ENCODE measurements around the gene BRIP1.

The BRIP1 gene

DNA sequence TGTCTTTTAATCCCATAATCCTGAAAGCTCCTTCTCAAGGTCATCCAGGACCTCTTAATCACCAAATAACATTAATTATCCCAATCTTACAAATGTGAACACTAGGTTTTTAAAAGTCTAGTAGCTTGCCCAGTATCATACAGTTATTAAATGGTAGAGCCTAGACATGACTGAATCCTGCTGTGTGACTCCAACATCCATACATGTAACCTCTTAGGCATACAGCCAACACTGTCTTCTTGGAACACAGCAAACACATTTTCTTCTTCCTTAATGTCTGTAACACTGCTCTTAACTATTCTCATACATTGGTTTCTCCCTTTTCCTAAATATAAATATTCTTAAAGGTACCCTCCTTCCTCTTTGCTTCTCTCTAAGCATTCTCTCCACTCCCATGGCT, 13.7 kb downstream of the BRIP1 start:
- TF ChIP-seq, protein P1, sequence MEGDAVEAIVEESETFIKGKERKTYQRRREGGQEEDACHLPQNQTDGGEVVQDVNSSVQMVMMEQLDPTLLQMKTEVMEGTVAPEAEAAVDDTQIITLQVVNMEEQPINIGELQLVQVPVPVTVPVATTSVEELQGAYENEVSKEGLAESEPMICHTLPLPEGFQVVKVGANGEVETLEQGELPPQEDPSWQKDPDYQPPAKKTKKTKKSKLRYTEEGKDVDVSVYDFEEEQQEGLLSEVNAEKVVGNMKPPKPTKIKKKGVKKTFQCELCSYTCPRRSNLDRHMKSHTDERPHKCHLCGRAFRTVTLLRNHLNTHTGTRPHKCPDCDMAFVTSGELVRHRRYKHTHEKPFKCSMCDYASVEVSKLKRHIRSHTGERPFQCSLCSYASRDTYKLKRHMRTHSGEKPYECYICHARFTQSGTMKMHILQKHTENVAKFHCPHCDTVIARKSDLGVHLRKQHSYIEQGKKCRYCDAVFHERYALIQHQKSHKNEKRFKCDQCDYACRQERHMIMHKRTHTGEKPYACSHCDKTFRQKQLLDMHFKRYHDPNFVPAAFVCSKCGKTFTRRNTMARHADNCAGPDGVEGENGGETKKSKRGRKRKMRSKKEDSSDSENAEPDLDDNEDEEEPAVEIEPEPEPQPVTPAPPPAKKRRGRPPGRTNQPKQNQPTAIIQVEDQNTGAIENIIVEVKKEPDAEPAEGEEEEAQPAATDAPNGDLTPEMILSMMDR (IDR thresholded peaks at IDR 0.05; ENCODE audit: control extremely low read depth, extremely low read depth, low read depth, missing control alignments), result no peak
- ChIA-PET CTCF (interaction anchor here (1.0 to 1.6 kb wide), 3 partner anchors 12 to 260 kb away, joined by 3 to 6 read pairs (median 4); no protein-coding TSS in a partner anchor), POLR2A (no interaction called here)
- no peak for DNase-seq (ENCODE audit: extremely low spot score)

DNA sequence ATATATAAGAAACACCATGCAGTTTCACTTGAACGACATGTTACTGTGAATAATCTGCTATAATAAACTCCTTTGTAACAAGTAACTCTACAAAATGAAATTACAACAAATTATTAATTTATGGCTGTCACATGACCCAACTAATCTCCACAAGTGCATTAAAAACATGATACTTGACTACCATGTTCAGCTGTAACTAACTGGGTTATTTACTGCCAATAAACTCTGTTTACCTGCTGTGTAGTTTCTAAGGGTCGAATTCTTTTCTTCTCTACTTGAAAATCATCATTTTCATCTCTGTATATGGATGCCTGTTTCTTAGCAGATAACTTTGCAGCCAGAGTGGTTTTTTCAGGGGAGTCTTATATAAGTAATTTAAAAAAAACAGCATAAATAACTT, 14.4 kb downstream of the BRIP1 start:
- ChIA-PET POLR2A (no interaction called here), CTCF (interaction anchor here (1.0 to 1.2 kb wide), 2 partner anchors 13 to 214 kb away, joined by 3 to 4 read pairs; no protein-coding TSS in a partner anchor)
- DNase-seq (ENCODE audit: extremely low spot score), result no peak
- TF ChIP-seq, protein P1 (IDR thresholded peaks at IDR 0.05; ENCODE audit: control extremely low read depth, extremely low read depth, low read depth, missing control alignments), result no peak

DNA sequence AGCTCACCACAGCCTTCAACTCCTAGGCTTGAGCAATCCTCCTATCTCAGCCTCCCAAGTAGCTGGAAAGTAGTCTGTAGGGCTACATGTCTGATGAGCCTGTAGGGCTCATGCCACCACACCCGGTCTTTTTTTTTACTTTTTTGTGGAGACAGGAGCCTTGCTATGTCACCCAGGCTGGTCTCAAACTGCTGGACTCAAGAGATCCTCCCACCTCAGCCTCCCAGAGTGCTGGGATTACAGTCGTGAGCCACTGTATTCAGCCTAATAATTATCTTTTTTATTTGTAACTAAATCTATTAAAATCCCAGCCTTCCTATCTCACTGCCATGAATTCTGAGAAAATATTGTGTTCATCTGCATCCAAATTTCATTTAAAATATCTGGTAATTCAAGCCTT, 15.1 kb downstream of the BRIP1 start:
- CTCF ChIA-PET, result no interaction called here
- TF ChIP-seq, protein P1 (IDR thresholded peaks at IDR 0.05; ENCODE audit: control extremely low read depth, extremely low read depth, low read depth, missing control alignments), result no peak
- no peak for DNase-seq (ENCODE audit: extremely low spot score)
- POLR2A ChIA-PET, result no interaction called here

DNA sequence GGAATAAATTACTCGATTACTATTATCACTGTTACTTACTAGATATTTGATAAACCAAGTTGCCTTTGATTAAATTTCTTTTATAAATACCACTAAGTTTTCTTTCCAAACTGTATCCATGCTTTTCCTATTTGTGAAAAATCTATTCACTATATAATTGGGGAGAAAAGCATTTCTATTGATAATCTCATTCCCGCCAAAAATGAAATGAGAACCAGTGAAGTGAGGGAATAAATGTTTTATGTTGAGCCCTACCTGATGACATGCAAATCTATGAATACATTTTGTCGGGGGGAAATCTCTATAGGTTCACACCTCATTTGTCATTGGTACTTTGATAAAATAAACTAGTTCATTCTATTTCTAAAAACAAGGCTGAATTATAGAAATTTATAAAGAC, 15.7 kb downstream of the BRIP1 start:
- TF ChIP-seq, protein P1 (IDR thresholded peaks at IDR 0.05; ENCODE audit: control extremely low read depth, extremely low read depth, low read depth, missing control alignments), result no peak
- DNase-seq (ENCODE audit: extremely low spot score), result no peak
- CTCF ChIA-PET, result no interaction called here
- POLR2A ChIA-PET, result no interaction called here

DNA sequence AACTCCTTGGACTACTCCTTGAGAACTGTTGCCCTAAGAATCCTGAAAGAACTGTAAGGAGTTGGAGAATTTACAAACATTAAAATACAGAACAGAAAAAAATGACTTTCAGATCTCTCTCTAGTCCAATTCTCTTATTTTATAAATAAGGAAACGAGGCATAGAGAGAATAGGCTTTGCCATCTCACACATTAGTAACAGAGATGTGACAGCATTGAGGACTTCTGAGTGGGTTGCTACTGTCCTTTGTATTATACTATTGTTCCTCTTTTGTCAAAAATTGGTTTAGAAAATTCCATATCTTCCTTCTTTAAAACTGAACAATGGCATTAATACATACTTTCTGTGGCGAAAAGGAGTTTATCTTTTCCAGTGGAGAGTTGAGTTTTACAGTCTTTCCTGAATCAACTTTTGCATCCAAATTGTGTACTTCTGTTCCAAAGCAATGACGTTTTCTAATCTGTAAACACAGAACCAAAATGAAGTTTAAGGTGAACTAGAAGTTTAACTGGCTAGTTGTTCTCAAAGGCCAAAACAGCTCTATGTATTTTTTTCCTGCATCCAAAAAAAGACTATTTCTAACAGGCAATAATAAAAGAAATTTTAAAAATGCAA, 16.5 kb downstream of the BRIP1 start:
- CTCF ChIA-PET, result no interaction called here

DNA sequence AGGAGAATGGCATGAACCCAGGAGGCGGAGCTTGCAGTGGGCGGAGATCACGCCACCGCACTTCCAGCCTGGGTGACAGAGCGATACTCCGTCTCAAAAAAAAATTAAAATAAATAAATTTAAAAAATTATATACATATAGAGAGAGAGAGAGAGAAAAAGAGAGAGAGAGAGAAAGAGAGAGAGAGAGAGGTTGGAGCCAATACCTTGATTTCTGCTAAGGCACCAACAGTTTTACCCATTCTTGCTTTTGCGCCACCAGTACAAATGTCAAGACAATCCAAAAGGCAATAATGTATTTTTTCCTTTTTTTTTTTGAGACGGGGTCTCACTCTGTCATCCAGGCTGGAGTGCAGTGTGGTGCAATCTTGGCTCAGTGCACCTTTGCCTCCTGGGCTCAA, 17.2 kb downstream of the BRIP1 start:
- CTCF ChIA-PET, result interaction anchor here (1.5 kb wide), 1 partner anchor 264 kb away, joined by 6 read pairs; no protein-coding TSS in a partner anchor
- TF ChIP-seq, protein P1 (IDR thresholded peaks at IDR 0.05; ENCODE audit: control extremely low read depth, extremely low read depth, low read depth, missing control alignments), result no peak
- DNase-seq (ENCODE audit: extremely low spot score), result no peak
- POLR2A ChIA-PET, result no interaction called here

More for the DNA sequence above, 16.5 kb downstream of the BRIP1 start:
- no peak for DNase-seq (ENCODE audit: extremely low spot score)
- POLR2A ChIA-PET, result no interaction called here
- TF ChIP-seq, protein P1 (IDR thresholded peaks at IDR 0.05; ENCODE audit: control extremely low read depth, extremely low read depth, low read depth, missing control alignments), result no peak

All from GM10248 (cell line).